ENCODE data around the gene ECI2. TPM values are rescaled to one million over a fixed set of nuclear protein-coding genes. Genes with fewer than 3 reads are reported as not detected.
A peak's percentile ranks its signal among the peaks of the same experiment; 100 is the strongest.
"Not testable (repeated sequence)": the region's sequence is repeated elsewhere in the genome, so short reads cannot be mapped to it uniquely, and the experiment has no call there.

The ECI2 gene
- polyA plus RNA-seq, 1 donor: 58.6 TPM

- 28% methylated on average over 2 of the region's 2 CpGs for WGBS (ENCODE audit: insufficient coverage, low lambda C conversion rate)
- Histone ChIP-seq H3K9me3 (ENCODE audit: control insufficient read depth, low read depth, low read length) (peaks cover 1% of the 10 kb centered on the region), H3K4me3 (ENCODE audit: low read length) (no peak overlapping the region), H3K4me1 (ENCODE audit: control insufficient read depth, insufficient read depth, low read length) (no peaks in the 10 kb centered on the region), H3K27ac (ENCODE audit: low read length) (no peak overlapping the region), H3K27me3 (ENCODE audit: control insufficient read depth, insufficient read depth, low read length) (no peaks in the 10 kb centered on the region), H3K36me3 (ENCODE audit: control insufficient read depth, insufficient read depth, low read length) (no peaks in the 10 kb centered on the region)
- no peak for DNase-seq
Measured at GRCh38 chr6:4107873-4108272, 27.5 kb downstream of the ECI2 start.

- WGBS (ENCODE audit: insufficient coverage, low lambda C conversion rate): 60% methylated on average over 2 of the region's 4 CpGs
- Histone ChIP-seq H3K4me3 (ENCODE audit: low read length) (no peak overlapping the region), H3K4me1 (ENCODE audit: control insufficient read depth, insufficient read depth, low read length) (no peaks in the 10 kb centered on the region), H3K27ac (ENCODE audit: low read length) (no peak overlapping the region), H3K9me3 (ENCODE audit: control insufficient read depth, low read depth, low read length) (no peaks in the 10 kb centered on the region), H3K27me3 (ENCODE audit: control insufficient read depth, insufficient read depth, low read length) (no peaks in the 10 kb centered on the region), H3K36me3 (ENCODE audit: control insufficient read depth, insufficient read depth, low read length) (no peaks in the 10 kb centered on the region)
- DNase-seq: no peak
Measured at GRCh38 chr6:4105980-4106536, 29.3 kb downstream of the ECI2 start.

- Histone ChIP-seq H3K9me3 (ENCODE audit: control insufficient read depth, low read depth, low read length) (no peaks in the 10 kb centered on the region), H3K4me3 (ENCODE audit: low read length) (no peak overlapping the region), H3K27ac (ENCODE audit: low read length) (no peak overlapping the region), H3K4me1 (ENCODE audit: control insufficient read depth, insufficient read depth, low read length) (no peaks in the 10 kb centered on the region), H3K27me3 (ENCODE audit: control insufficient read depth, insufficient read depth, low read length) (no peaks in the 10 kb centered on the region), H3K36me3 (ENCODE audit: control insufficient read depth, insufficient read depth, low read length) (no peaks in the 10 kb centered on the region)
- DNase-seq: no peak
- WGBS (ENCODE audit: insufficient coverage, low lambda C conversion rate): 100% methylated on average over 1 of the region's 5 CpGs
Measured at GRCh38 chr6:4103929-4104328, 31.4 kb downstream of the ECI2 start.

- Histone ChIP-seq H3K9me3 (ENCODE audit: control insufficient read depth, low read depth, low read length) (no peaks in the 10 kb centered on the region), H3K4me1 (ENCODE audit: control insufficient read depth, insufficient read depth, low read length) (no peaks in the 10 kb centered on the region), H3K36me3 (ENCODE audit: control insufficient read depth, insufficient read depth, low read length) (no peaks in the 10 kb centered on the region), H3K27me3 (ENCODE audit: control insufficient read depth, insufficient read depth, low read length) (no peaks in the 10 kb centered on the region), H3K27ac (ENCODE audit: low read length) (no peak overlapping the region), H3K4me3 (ENCODE audit: low read length) (no peak overlapping the region)
- WGBS (ENCODE audit: insufficient coverage, low lambda C conversion rate): no CpG with 5 or more reads among the region's 6 CpGs
- DNase-seq: peak in 1 of 2 donors; percentile 49
Measured at GRCh38 chr6:4102687-4103244, 32.6 kb downstream of the ECI2 start.

GRCh38 chr6:4101298-4101697 lies 34.1 kb downstream of the ECI2 start:
- Histone ChIP-seq H3K4me1 (ENCODE audit: control insufficient read depth, insufficient read depth, low read length) (no peaks in the 10 kb centered on the region), H3K4me3 (ENCODE audit: low read length) (no peak overlapping the region), H3K27ac (ENCODE audit: low read length) (no peak overlapping the region), H3K9me3 (ENCODE audit: control insufficient read depth, low read depth, low read length) (no peaks in the 10 kb centered on the region), H3K27me3 (ENCODE audit: control insufficient read depth, insufficient read depth, low read length) (no peaks in the 10 kb centered on the region), H3K36me3 (ENCODE audit: control insufficient read depth, insufficient read depth, low read length) (no peaks in the 10 kb centered on the region)
- no CpG with 5 or more reads among the region's 3 CpGs for WGBS (ENCODE audit: insufficient coverage, low lambda C conversion rate)
- no peak for DNase-seq

- H3K9me3 ChIP-seq (ENCODE audit: control insufficient read depth, low read depth, low read length): no peaks in the 10 kb centered on the region
- H3K4me1 ChIP-seq (ENCODE audit: control insufficient read depth, insufficient read depth, low read length): no peaks in the 10 kb centered on the region
- no peak overlapping the region for H3K4me3 ChIP-seq (ENCODE audit: low read length)
- no peaks in the 10 kb centered on the region for H3K27me3 ChIP-seq (ENCODE audit: control insufficient read depth, insufficient read depth, low read length)
- WGBS (ENCODE audit: insufficient coverage, low lambda C conversion rate): 100% methylated on average over 1 of the region's 5 CpGs
- H3K27ac ChIP-seq (ENCODE audit: low read length): no peak overlapping the region
- no peaks in the 10 kb centered on the region for H3K36me3 ChIP-seq (ENCODE audit: control insufficient read depth, insufficient read depth, low read length)
- DNase-seq: no peak
Measured at GRCh38 chr6:4100655-4101054, 34.7 kb downstream of the ECI2 start.

- Histone ChIP-seq H3K27me3 (ENCODE audit: control insufficient read depth, insufficient read depth, low read length) (no peaks in the 10 kb centered on the region), H3K4me1 (ENCODE audit: control insufficient read depth, insufficient read depth, low read length) (peaks cover 24% of the 10 kb centered on the region), H3K4me3 (ENCODE audit: low read length) (no peak overlapping the region), H3K27ac (ENCODE audit: low read length) (no peak overlapping the region), H3K36me3 (ENCODE audit: control insufficient read depth, insufficient read depth, low read length) (no peaks in the 10 kb centered on the region), H3K9me3 (ENCODE audit: control insufficient read depth, low read depth, low read length) (peaks cover 2% of the 10 kb centered on the region)
- WGBS (ENCODE audit: insufficient coverage, low lambda C conversion rate): no CpG with 5 or more reads among the region's 1 CpG
- no peak for DNase-seq
Measured at GRCh38 chr6:4093288-4093687, 42.1 kb downstream of the ECI2 start.

GRCh38 chr6:4091941-4092340 lies 43.4 kb downstream of the ECI2 start:
- 33% methylated on average over 1 of the region's 7 CpGs for WGBS (ENCODE audit: insufficient coverage, low lambda C conversion rate)
- H3K4me1 ChIP-seq (ENCODE audit: control insufficient read depth, insufficient read depth, low read length): peaks cover 24% of the 10 kb centered on the region
- DNase-seq: peak; percentile 87 to 94
- H3K36me3 ChIP-seq (ENCODE audit: control insufficient read depth, insufficient read depth, low read length): no peaks in the 10 kb centered on the region
- H3K27ac ChIP-seq (ENCODE audit: low read length): peak overlapping the region; percentile 77
- H3K4me3 ChIP-seq (ENCODE audit: low read length): no peak overlapping the region
- H3K9me3 ChIP-seq (ENCODE audit: control insufficient read depth, low read depth, low read length): peaks cover 2% of the 10 kb centered on the region
- H3K27me3 ChIP-seq (ENCODE audit: control insufficient read depth, insufficient read depth, low read length): no peaks in the 10 kb centered on the region

- H3K36me3 ChIP-seq (ENCODE audit: control insufficient read depth, insufficient read depth, low read length); H3K9me3 ChIP-seq (ENCODE audit: control insufficient read depth, low read depth, low read length): not testable (repeated sequence)
- no CpG with 5 or more reads among the region's 26 CpGs for WGBS (ENCODE audit: insufficient coverage, low lambda C conversion rate)
Measured at GRCh38 chr6:4090043-4090442, 45.3 kb downstream of the ECI2 start.

GRCh38 chr6:4088704-4089103 lies 46.7 kb downstream of the ECI2 start:
- WGBS (ENCODE audit: insufficient coverage, low lambda C conversion rate): no CpG with 5 or more reads among the region's 7 CpGs
- peaks cover 2% of the 10 kb centered on the region for H3K9me3 ChIP-seq (ENCODE audit: control insufficient read depth, low read depth, low read length)
- H3K4me3 ChIP-seq (ENCODE audit: low read length): no peak overlapping the region
- no peaks in the 10 kb centered on the region for H3K36me3 ChIP-seq (ENCODE audit: control insufficient read depth, insufficient read depth, low read length)
- H3K27ac ChIP-seq (ENCODE audit: low read length): peak overlapping the region; percentile 71
- no peaks in the 10 kb centered on the region for H3K27me3 ChIP-seq (ENCODE audit: control insufficient read depth, insufficient read depth, low read length)
- DNase-seq: peak; percentile 56 to 80
- peaks cover 28% of the 10 kb centered on the region for H3K4me1 ChIP-seq (ENCODE audit: control insufficient read depth, insufficient read depth, low read length)

More at GRCh38 chr6:4090043-4090442, 45.3 kb downstream of the ECI2 start:
- H3K27ac ChIP-seq (ENCODE audit: low read length); H3K4me3 ChIP-seq (ENCODE audit: low read length); DNase-seq; H3K27me3 ChIP-seq (ENCODE audit: control insufficient read depth, insufficient read depth, low read length): not testable (repeated sequence)
- peaks cover 24% of the 10 kb centered on the region for H3K4me1 ChIP-seq (ENCODE audit: control insufficient read depth, insufficient read depth, low read length)

GRCh38 chr6:4085332-4085700 lies 50.1 kb downstream of the ECI2 start:
- H3K36me3 ChIP-seq (ENCODE audit: control insufficient read depth, insufficient read depth, low read length): no peaks in the 10 kb centered on the region
- H3K9me3 ChIP-seq (ENCODE audit: control insufficient read depth, low read depth, low read length): peaks cover 2% of the 10 kb centered on the region
- H3K27ac ChIP-seq (ENCODE audit: low read length): no peak overlapping the region
- DNase-seq: no peak
- no peaks in the 10 kb centered on the region for H3K27me3 ChIP-seq (ENCODE audit: control insufficient read depth, insufficient read depth, low read length)
- no CpG with 5 or more reads among the region's 1 CpG for WGBS (ENCODE audit: insufficient coverage, low lambda C conversion rate)
- H3K4me3 ChIP-seq (ENCODE audit: low read length): no peak overlapping the region
- peaks cover 9% of the 10 kb centered on the region for H3K4me1 ChIP-seq (ENCODE audit: control insufficient read depth, insufficient read depth, low read length)
